H1 (cell line): ENCODE data around the gene FARS2. TPM values are rescaled to one million over a fixed set of nuclear protein-coding genes. Genes with fewer than 3 reads are reported as not detected.

Experiments used
- RAD21 ChIP-seq, 2 experiments: IDR thresholded peaks in 1 of 2; conservative IDR thresholded peaks in 1 of 2; 2 replicates each; pipeline ENCODE4 v1.6.1; 2011; ENCODE audit warnings: low read depth in 2 of 2, low read length in 2 of 2, improper control_type of control experiment in 1 of 2, inconsistent platforms in 1 of 2, mild to moderate bottlenecking in 1 of 2, moderate library complexity in 1 of 2
- ZNF274 ChIP-seq: IDR thresholded peaks from 2 replicates; pipeline ENCODE4 v1.7.0; 2012; ENCODE audit warnings: low read length, borderline replicate concordance; ENCODE audit errors: extremely low read depth
- polyA plus RNA-seq, 7 experiments: library from polyadenylated mRNA; depleted of rRNA in 3 of 7; stranded (reverse) in 5 of 7; unstranded in 2 of 7; fragments of >200 nt in 5 of 7; fragments of 200-250 nt in 2 of 7; gene quantifications; 1 replicate in 5 of 7; 2 replicates in 1 of 7; 4 replicates in 1 of 7; pipeline versions ENCODE4 v1.2.1 to v1.2.3, GENCODE V29; 2011 to 2013; ENCODE audit warnings: missing spikeins in 2 of 7, mixed read lengths in 2 of 7
- total RNA-seq: library from RNA; stranded (reverse); fragmentation: NEBNext Ultra II Directional; extraction: Animal tissue kit (Norgen Biotek cat#: 25700); gene quantifications from 2 replicates; pipeline ENCODE4 v1.2.1, GENCODE V29; 2021

The FARS2 gene
- total and polyA plus RNA-seq, 2 of the 8 experiments (the other 6 are each of a cell fraction or from before 2014, with no cell fraction given): 11.7 to 14.4 TPM

DNA sequence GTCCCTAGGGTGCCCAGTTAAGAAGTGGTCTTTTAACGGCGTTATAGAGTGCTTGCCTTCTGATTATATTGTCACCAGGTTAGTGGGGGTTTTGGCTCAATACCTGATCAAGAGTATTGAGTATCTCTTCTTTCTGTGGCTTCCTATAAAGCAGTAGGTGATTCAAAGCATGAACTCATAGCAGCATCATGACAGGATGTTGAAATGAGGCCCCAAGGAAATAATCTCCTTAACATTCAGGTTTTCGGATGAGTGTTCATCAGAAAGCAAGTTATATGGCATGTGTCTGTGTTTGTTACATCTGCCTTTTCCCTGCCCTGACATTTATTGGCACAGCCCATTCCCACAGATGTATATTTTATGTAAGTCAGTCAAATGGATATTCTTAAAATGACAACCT lies 301.0 kb downstream of the FARS2 start (continued):
- no peak for TF ChIP-seq ZNF274
- no peak for TF ChIP-seq RAD21 (IDR thresholded peaks at IDR 0.05 in 1 of 2, conservative IDR thresholded peaks at IDR 0.05 in 1 of 2; ENCODE audit: low read depth in 2 of 2, low read length in 2 of 2)
